NOMO-1 treated with dmso at 0.1 percent for 144 hours (cell line): ENCODE results near the gene NINL.
A peak's percentile ranks its signal among the peaks of the same experiment; 100 is the strongest.

Source experiments
- DNase-seq: peaks from one replicate; lab custom pipeline; 2025; ENCODE audit not compliant: unreplicated experiment; lab: John Stamatoyannopoulos, UW

The NINL gene

GRCh38 chr20:25437153-25437581 lies 148.2 kb downstream of the NINL start:
- DNase-seq = no peak

- DNase-seq = no peak
Measured at GRCh38 chr20:25424536-25424935, 160.8 kb downstream of the NINL start.

- no peak for DNase-seq
Measured at GRCh38 chr20:25422032-25422431, 163.3 kb downstream of the NINL start.

- no peak for DNase-seq
Measured at GRCh38 chr20:25421102-25421501, 164.2 kb downstream of the NINL start.

GRCh38 chr20:25418776-25419175 lies 166.6 kb downstream of the NINL start:
- DNase-seq = no peak

- DNase-seq = no peak
Measured at GRCh38 chr20:25408890-25409289, 176.4 kb downstream of the NINL start.

- no peak for DNase-seq
Measured at GRCh38 chr20:25408170-25408547, 177.2 kb downstream of the NINL start.

- DNase-seq = peak; percentile 78
Measured at GRCh38 chr20:25407311-25408169, 177.8 kb downstream of the NINL start, which contains the start of gene GINS1. Gene GINS1 (plus strand): TSS chr20:25407673. CDS start chr20:25407821, 148 bp downstream.
